WTC11 (cell line): ENCODE data around the gene ZNF362. TPM values are rescaled to one million over a fixed set of nuclear protein-coding genes. Genes with fewer than 3 reads are reported as not detected.

Experiments
- ATAC-seq: fragments of 200-7000 bp; cut with Tn5 transposase; 2 replicates; pipeline ENCODE4 v1.10.0; 2021; ENCODE audit warnings: mild to moderate bottlenecking, moderate library complexity
- CTCF ChIA-PET: fragments of 300-600 bp; sonication (Branson Sonifier 250); formaldehyde crosslinking; loops from one replicate; lab custom pipeline; 2021; ENCODE audit warnings: antibody characterized with exemption; lab: Charles Lee
- POLR2A ChIA-PET: fragments of 350-600 bp; sonication (Branson Sonifier 250); formaldehyde crosslinking; loops from one replicate; lab custom pipeline; 2021; ENCODE audit warnings: antibody characterized with exemption; lab: Charles Lee
- DNase-seq: peaks from one replicate; pipeline ENCODE4 v3.0.0; 2021; ENCODE audit warnings: low spot score
- H3K27ac Mint-ChIP-seq: 2 replicates; pipeline ENCODE4 v1.8.0; 2021; ENCODE audit warnings: mixed read lengths
- H3K27me3 Mint-ChIP-seq: 2 replicates; pipeline ENCODE4 v1.8.0; 2021; ENCODE audit warnings: low read depth, mild to moderate bottlenecking, moderate library complexity, mixed read lengths
- H3K36me3 Mint-ChIP-seq: 2 replicates; pipeline ENCODE4 v1.8.0; 2021; ENCODE audit warnings: mixed read lengths
- H3K4me1 Mint-ChIP-seq: 2 replicates; pipeline ENCODE4 v1.8.0; 2022; ENCODE audit warnings: mixed read lengths
- H3K4me3 Mint-ChIP-seq: 2 replicates; pipeline ENCODE4 v1.8.0; 2021; ENCODE audit warnings: mild to moderate bottlenecking, moderate library complexity, mixed read lengths
- H3K9me3 Mint-ChIP-seq: 2 replicates; pipeline ENCODE4 v1.8.0; 2021; ENCODE audit warnings: mixed read lengths
- CREM ChIP-seq: sonication (generic); formaldehyde crosslinking; IDR thresholded peaks from 2 replicates; pipeline ENCODE4 v1.8.1; 2022; ENCODE audit warnings: mild to moderate bottlenecking, missing genetic modification reagents, moderate library complexity
- CTCF ChIP-seq: fragments of 200-600 bp; IDR thresholded peaks from 2 replicates; pipeline ENCODE4 v1.8.0; 2022; ENCODE audit warnings: antibody characterized with exemption
- ETV6 ChIP-seq: sonication (generic); formaldehyde crosslinking; IDR thresholded peaks from 2 replicates; pipeline ENCODE4 v1.8.1; 2022; ENCODE audit warnings: mild to moderate bottlenecking, missing genetic modification reagents
- GTF2I ChIP-seq: fragments of 250-450 bp; sonication (Bioruptor Pico); conservative IDR thresholded peaks from 2 replicates; pipeline ENCODE4 v1.4.0; 2021; ENCODE audit warnings: mild to moderate bottlenecking
- HMGXB4 ChIP-seq: sonication (generic); formaldehyde crosslinking; IDR thresholded peaks from 2 replicates; pipeline ENCODE4 v1.8.1; 2023; ENCODE audit warnings: mild to moderate bottlenecking, moderate library complexity, missing genetic modification reagents
- IRF2 ChIP-seq: sonication (generic); formaldehyde crosslinking; IDR thresholded peaks from 2 replicates; pipeline ENCODE4 v1.8.0; 2022; ENCODE audit warnings: low read depth, missing genetic modification reagents, borderline replicate concordance
- JAZF1 ChIP-seq: fragments of 250-450 bp; sonication (Bioruptor Pico); IDR thresholded peaks from 2 replicates; pipeline ENCODE4 v1.9.0; 2021; ENCODE audit warnings: moderate library complexity, mild to moderate bottlenecking, inconsistent platforms
- NFYB ChIP-seq: sonication (generic); formaldehyde crosslinking; conservative IDR thresholded peaks from 2 replicates; pipeline ENCODE4 v1.8.0; 2022; ENCODE audit warnings: low read depth, missing genetic modification reagents
- SMAD3 ChIP-seq: sonication (generic); formaldehyde crosslinking; IDR thresholded peaks from 2 replicates; pipeline ENCODE4 v1.8.0; 2022; ENCODE audit warnings: missing genetic modification reagents, mild to moderate bottlenecking, borderline replicate concordance
- SP1 ChIP-seq: sonication (generic); formaldehyde crosslinking; conservative IDR thresholded peaks from 2 replicates; pipeline ENCODE4 v1.8.1; 2022; ENCODE audit warnings: missing genetic modification reagents
- TEAD1 ChIP-seq: sonication (generic); formaldehyde crosslinking; IDR thresholded peaks from 2 replicates; pipeline ENCODE4 v1.8.0; 2022; ENCODE audit warnings: mild to moderate bottlenecking, missing genetic modification reagents
- ZNF512 ChIP-seq: sonication (generic); formaldehyde crosslinking; IDR thresholded peaks from 2 replicates; pipeline ENCODE4 v1.8.1; 2022; ENCODE audit warnings: missing genetic modification reagents, borderline replicate concordance
- total RNA-seq: library from RNA; stranded (reverse); gene quantifications from 3 replicates; pipeline ENCODE4 v1.2.3, GENCODE V29; 2021
- TF ChIP-seq, protein P1 (sequence below): sonication (generic); formaldehyde crosslinking; IDR thresholded peaks from 2 replicates; pipeline ENCODE4 v1.8.0; 2022; ENCODE audit warnings: mild to moderate bottlenecking, missing genetic modification reagents
- TF ChIP-seq, protein P2 (sequence below): sonication (generic); formaldehyde crosslinking; IDR thresholded peaks from 2 replicates; pipeline ENCODE4 v1.8.1; 2023; ENCODE audit warnings: mild to moderate bottlenecking, missing genetic modification reagents
- TF ChIP-seq, protein P3 (sequence below): fragments of 250-450 bp; sonication (Bioruptor Pico); IDR thresholded peaks from 2 replicates; pipeline ENCODE4 v1.9.0; 2021; ENCODE audit warnings: mild to moderate bottlenecking, borderline replicate concordance
- TF ChIP-seq, protein P4 (sequence below): fragments of 250-450 bp; sonication (Bioruptor Pico); IDR thresholded peaks from 2 replicates; pipeline ENCODE4 v2.1.2; 2022; ENCODE audit warnings: mild to moderate bottlenecking, moderate library complexity

The ZNF362 gene
- total RNA-seq, 1 experiment from 2014 or later, result 24.2 TPM

DNA sequence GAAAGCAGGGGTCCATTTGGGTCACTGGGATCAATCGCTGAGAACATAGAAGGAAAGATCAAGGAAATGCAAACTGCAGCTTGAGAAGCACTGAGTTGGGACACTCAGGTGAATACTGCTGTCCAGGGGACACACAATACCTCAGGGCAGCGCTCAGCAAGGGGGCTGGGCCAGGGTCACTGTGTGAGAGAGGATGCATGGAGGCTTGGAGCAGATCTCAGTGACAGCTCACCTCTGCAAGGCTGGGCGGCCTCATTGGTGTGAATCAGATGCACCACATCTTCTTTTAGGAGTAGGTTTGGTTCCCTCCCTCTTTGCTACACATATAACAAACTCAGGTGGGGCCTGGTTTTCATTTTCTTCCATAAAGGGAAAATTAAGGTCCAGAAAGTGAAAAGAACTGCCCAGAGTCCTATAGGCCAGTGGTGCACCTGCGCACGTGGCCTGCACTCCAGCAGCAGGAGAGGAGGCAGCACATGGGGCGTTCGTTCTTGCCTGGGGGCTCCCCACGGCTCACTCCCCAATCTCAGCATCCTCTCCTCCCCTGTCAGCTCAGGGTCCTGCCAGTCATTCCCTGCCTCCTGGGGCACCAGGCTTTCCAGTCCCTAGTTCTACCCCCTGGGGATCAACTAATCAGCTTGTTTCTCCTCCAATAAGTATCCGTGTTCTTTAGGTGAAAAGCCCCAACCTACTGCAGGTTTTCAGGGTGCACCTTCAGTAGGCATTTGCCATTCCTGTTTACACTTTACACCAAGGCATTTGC, 63.1 kb downstream of the ZNF362 start:
- H3K36me3 Mint-ChIP-seq, result no peaks in the 10 kb centered on the region
- H3K27me3 Mint-ChIP-seq, result peaks cover 26% of the 10 kb centered on the region
- no peaks in the 10 kb centered on the region for H3K9me3 Mint-ChIP-seq
- H3K27ac Mint-ChIP-seq, result no peak overlapping the region
- ATAC-seq, result no peak
- no peaks in the 10 kb centered on the region for H3K4me1 Mint-ChIP-seq
- no peak for DNase-seq
- H3K4me3 Mint-ChIP-seq, result no peak overlapping the region
- CTCF ChIA-PET, result interaction anchor here (1.3 to 2.5 kb wide), 2 partner anchors 21 to 24 kb away, joined by 4 to 14 read pairs; no protein-coding TSS in a partner anchor
- TF ChIP-seq, protein P1, sequence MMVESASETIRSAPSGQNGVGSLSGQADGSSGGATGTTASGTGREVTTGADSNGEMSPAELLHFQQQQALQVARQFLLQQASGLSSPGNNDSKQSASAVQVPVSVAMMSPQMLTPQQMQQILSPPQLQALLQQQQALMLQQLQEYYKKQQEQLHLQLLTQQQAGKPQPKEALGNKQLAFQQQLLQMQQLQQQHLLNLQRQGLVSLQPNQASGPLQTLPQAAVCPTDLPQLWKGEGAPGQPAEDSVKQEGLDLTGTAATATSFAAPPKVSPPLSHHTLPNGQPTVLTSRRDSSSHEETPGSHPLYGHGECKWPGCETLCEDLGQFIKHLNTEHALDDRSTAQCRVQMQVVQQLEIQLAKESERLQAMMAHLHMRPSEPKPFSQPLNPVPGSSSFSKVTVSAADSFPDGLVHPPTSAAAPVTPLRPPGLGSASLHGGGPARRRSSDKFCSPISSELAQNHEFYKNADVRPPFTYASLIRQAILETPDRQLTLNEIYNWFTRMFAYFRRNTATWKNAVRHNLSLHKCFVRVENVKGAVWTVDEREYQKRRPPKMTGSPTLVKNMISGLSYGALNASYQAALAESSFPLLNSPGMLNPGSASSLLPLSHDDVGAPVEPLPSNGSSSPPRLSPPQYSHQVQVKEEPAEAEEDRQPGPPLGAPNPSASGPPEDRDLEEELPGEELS (CRISPR knock-in tag), result no peak
- TF ChIP-seq IRF2 (CRISPR knock-in tag), result no peak
- TF ChIP-seq, protein P2, sequence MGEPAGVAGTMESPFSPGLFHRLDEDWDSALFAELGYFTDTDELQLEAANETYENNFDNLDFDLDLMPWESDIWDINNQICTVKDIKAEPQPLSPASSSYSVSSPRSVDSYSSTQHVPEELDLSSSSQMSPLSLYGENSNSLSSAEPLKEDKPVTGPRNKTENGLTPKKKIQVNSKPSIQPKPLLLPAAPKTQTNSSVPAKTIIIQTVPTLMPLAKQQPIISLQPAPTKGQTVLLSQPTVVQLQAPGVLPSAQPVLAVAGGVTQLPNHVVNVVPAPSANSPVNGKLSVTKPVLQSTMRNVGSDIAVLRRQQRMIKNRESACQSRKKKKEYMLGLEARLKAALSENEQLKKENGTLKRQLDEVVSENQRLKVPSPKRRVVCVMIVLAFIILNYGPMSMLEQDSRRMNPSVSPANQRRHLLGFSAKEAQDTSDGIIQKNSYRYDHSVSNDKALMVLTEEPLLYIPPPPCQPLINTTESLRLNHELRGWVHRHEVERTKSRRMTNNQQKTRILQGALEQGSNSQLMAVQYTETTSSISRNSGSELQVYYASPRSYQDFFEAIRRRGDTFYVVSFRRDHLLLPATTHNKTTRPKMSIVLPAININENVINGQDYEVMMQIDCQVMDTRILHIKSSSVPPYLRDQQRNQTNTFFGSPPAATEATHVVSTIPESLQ (CRISPR knock-in tag), result no peak
- no peak for TF ChIP-seq TEAD1 (CRISPR knock-in tag)
- TF ChIP-seq NFYB (CRISPR knock-in tag), result no peak
- no peak for TF ChIP-seq SP1 (CRISPR knock-in tag)
- no peak for TF ChIP-seq JAZF1
- TF ChIP-seq, protein P3, sequence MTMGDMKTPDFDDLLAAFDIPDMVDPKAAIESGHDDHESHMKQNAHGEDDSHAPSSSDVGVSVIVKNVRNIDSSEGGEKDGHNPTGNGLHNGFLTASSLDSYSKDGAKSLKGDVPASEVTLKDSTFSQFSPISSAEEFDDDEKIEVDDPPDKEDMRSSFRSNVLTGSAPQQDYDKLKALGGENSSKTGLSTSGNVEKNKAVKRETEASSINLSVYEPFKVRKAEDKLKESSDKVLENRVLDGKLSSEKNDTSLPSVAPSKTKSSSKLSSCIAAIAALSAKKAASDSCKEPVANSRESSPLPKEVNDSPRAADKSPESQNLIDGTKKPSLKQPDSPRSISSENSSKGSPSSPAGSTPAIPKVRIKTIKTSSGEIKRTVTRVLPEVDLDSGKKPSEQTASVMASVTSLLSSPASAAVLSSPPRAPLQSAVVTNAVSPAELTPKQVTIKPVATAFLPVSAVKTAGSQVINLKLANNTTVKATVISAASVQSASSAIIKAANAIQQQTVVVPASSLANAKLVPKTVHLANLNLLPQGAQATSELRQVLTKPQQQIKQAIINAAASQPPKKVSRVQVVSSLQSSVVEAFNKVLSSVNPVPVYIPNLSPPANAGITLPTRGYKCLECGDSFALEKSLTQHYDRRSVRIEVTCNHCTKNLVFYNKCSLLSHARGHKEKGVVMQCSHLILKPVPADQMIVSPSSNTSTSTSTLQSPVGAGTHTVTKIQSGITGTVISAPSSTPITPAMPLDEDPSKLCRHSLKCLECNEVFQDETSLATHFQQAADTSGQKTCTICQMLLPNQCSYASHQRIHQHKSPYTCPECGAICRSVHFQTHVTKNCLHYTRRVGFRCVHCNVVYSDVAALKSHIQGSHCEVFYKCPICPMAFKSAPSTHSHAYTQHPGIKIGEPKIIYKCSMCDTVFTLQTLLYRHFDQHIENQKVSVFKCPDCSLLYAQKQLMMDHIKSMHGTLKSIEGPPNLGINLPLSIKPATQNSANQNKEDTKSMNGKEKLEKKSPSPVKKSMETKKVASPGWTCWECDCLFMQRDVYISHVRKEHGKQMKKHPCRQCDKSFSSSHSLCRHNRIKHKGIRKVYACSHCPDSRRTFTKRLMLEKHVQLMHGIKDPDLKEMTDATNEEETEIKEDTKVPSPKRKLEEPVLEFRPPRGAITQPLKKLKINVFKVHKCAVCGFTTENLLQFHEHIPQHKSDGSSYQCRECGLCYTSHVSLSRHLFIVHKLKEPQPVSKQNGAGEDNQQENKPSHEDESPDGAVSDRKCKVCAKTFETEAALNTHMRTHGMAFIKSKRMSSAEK, result no peak
- no peak for TF ChIP-seq CREM (CRISPR knock-in tag)
- POLR2A ChIA-PET, result no interaction called here

GRCh38 chr1:33319949-33320618, 63.8 kb downstream of the ZNF362 start:
- Mint-ChIP-seq H3K27ac (no peak overlapping the region), H3K9me3 (no peaks in the 10 kb centered on the region), H3K36me3 (no peaks in the 10 kb centered on the region), H3K27me3 (peaks cover 23% of the 10 kb centered on the region), H3K4me1 (no peaks in the 10 kb centered on the region), H3K4me3 (no peak overlapping the region)
- ChIA-PET CTCF (interaction anchor here (0.7 to 2.5 kb wide), 3 partner anchors 19 to 25 kb away, joined by 3 to 14 read pairs (median 4); no protein-coding TSS in a partner anchor), POLR2A (no interaction called here)
- ATAC-seq (no peak), DNase-seq (no peak)
- TF ChIP-seq ZNF512 (CRISPR knock-in tag), result no peak
- no peak for TF ChIP-seq CTCF
- TF ChIP-seq GTF2I, result no peak
- TF ChIP-seq, protein P4, sequence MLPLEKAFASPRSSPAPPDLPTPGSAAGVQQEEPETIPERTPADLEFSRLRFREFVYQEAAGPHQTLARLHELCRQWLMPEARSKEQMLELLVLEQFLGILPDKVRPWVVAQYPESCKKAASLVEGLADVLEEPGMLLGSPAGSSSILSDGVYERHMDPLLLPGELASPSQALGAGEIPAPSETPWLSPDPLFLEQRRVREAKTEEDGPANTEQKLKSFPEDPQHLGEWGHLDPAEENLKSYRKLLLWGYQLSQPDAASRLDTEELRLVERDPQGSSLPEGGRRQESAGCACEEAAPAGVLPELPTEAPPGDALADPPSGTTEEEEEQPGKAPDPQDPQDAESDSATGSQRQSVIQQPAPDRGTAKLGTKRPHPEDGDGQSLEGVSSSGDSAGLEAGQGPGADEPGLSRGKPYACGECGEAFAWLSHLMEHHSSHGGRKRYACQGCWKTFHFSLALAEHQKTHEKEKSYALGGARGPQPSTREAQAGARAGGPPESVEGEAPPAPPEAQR (CRISPR knock-in tag), result no peak
- no peak for TF ChIP-seq ETV6
- no peak for TF ChIP-seq HMGXB4 (CRISPR knock-in tag)
- TF ChIP-seq SMAD3 (CRISPR knock-in tag), result no peak
